GM12878 (cell line): ENCODE results near the gene GOSR1. TPM values are rescaled to one million over a fixed set of nuclear protein-coding genes. Genes with fewer than 3 reads are reported as not detected.

Source experiments
- ATAC-seq: fragments of 200-7000 bp; cut with Tn5 transposase; 3 replicates; pipeline ENCODE4 v1.9.1; 2020; ENCODE audit warnings: mild to moderate bottlenecking, moderate library complexity
- BruUV-seq: library from RNA; stranded (reverse); fragments of 400-500 nt; replicated peaks from 2 replicates; lab custom pipeline; 2021; lab: Mats Ljungman, UMichigan
- CTCF ChIA-PET: fragments of 300-600 bp; sonication (Branson Sonifier 250); formaldehyde crosslinking; extraction: SDS; loops from one replicate; lab custom pipeline; 2021; ENCODE audit warnings: inconsistent platforms; lab: Yijun Ruan, JAX
- POLR2A ChIA-PET: fragments of 350-600 bp; formaldehyde crosslinking; extraction: SDS; loops from one replicate; lab custom pipeline; 2021; ENCODE audit warnings: inconsistent platforms; lab: Charles Lee
- RAD21 ChIA-PET: fragments of 300-600 bp; sonication (Branson Sonifier 250); formaldehyde crosslinking; loops from one replicate; lab custom pipeline; 2023; ENCODE audit warnings: antibody characterized with exemption; ENCODE audit not compliant: unreplicated experiment; lab: Charles Lee
- SMC1A ChIA-PET: fragments of 300-600 bp; sonication (Branson Sonifier 250); formaldehyde crosslinking; loops from one replicate; lab custom pipeline; 2023; ENCODE audit not compliant: unreplicated experiment, uncharacterized antibody; lab: Charles Lee
- DNase-seq: peaks from one replicate; pipeline ENCODE4 v3.0.0-alpha.2; 2011; ENCODE audit warnings: low read depth, low spot score
- FAIRE-seq: peaks from 3 replicates; lab custom pipeline; 2011; peaks lifted over from hg19 to GRCh38; lab: Jason Lieb, UNC
- H2AFZ ChIP-seq: 2 replicates; pipeline ENCODE4 v1.6.0; 2011; ENCODE audit warnings: low read depth, low read length, control low read depth; ENCODE audit not compliant: control insufficient read depth
- H3K27ac ChIP-seq: 2 replicates; pipeline ENCODE4 v1.5.1; 2011; ENCODE audit warnings: control low read depth; ENCODE audit not compliant: control insufficient read depth, insufficient read depth
- H3K27me3 ChIP-seq, 2 experiments: replicated peaks in 1 of 2; 2 replicates each; pipeline versions ENCODE4 v1.6.0 to v1.6.1; 2011; ENCODE audit warnings: low read length in 1 of 2; ENCODE audit not compliant: control insufficient read depth in 2 of 2, insufficient read depth in 2 of 2
- H3K36me3 ChIP-seq, 2 experiments: 2 replicates each; pipeline ENCODE4 v1.5.1; 2011; ENCODE audit warnings: low read length in 1 of 2; ENCODE audit not compliant: control insufficient read depth in 2 of 2, insufficient read depth in 2 of 2
- H3K4me1 ChIP-seq: 2 replicates; pipeline ENCODE4 v1.6.1; 2011; ENCODE audit warnings: mild to moderate bottlenecking, low read length, moderate library complexity, mixed read lengths; ENCODE audit not compliant: control insufficient read depth, insufficient read depth
- H3K4me2 ChIP-seq: 2 replicates; pipeline ENCODE4 v1.6.0; 2011; ENCODE audit warnings: control low read depth; ENCODE audit not compliant: control insufficient read depth, insufficient read depth
- H3K4me3 ChIP-seq: fragments of 200-600 bp; sonication (generic); 2 replicates; pipeline ENCODE4 v1.5.1; 2016
- H3K79me2 ChIP-seq: 2 replicates; pipeline ENCODE4 v1.6.0; 2011; ENCODE audit warnings: low read length; ENCODE audit not compliant: control insufficient read depth, insufficient read depth
- H3K9ac ChIP-seq: 2 replicates; pipeline ENCODE4 v1.8.0; 2011; ENCODE audit warnings: low read length, control low read depth, mixed read lengths; ENCODE audit not compliant: control insufficient read depth, insufficient read depth
- H3K9me3 ChIP-seq: replicated peaks from 3 replicates; pipeline ENCODE4 v1.5.1; 2011; ENCODE audit warnings: mild to moderate bottlenecking, low read length; ENCODE audit not compliant: control insufficient read depth, insufficient read depth
- H4K20me1 ChIP-seq: 2 replicates; pipeline ENCODE4 v1.6.0; 2011; ENCODE audit not compliant: control insufficient read depth, insufficient read depth
- BRCA1 ChIP-seq: IDR thresholded peaks from 2 replicates; pipeline ENCODE4 v1.6.1; 2011; ENCODE audit warnings: low read depth, low read length, improper control_type of control experiment
- CBX5 ChIP-seq: sonication (generic); IDR thresholded peaks from 2 replicates; pipeline ENCODE4 v1.6.1; 2016; ENCODE audit warnings: low read depth, moderate library complexity, mild to moderate bottlenecking, inconsistent platforms
- CUX1 ChIP-seq: IDR thresholded peaks from 2 replicates; pipeline ENCODE4 v1.6.1; 2012; ENCODE audit warnings: improper control_type of control experiment, low read depth, low read length; ENCODE audit not compliant: insufficient replicate concordance
- EZH2 ChIP-seq: IDR thresholded peaks from 2 replicates; pipeline ENCODE4 v1.6.1; 2012; ENCODE audit warnings: low read depth, mild to moderate bottlenecking, control low read depth, inconsistent platforms, low read length, borderline replicate concordance; ENCODE audit not compliant: control insufficient read depth
- GABPA ChIP-seq: IDR thresholded peaks from 2 replicates; pipeline ENCODE4 v1.6.1; 2014; ENCODE audit warnings: antibody characterized with exemption, low read depth, mild to moderate bottlenecking, inconsistent platforms
- IRF3 ChIP-seq: fragments of 450-650 bp; IDR thresholded peaks from 2 replicates; pipeline ENCODE4 v1.6.1; 2014; ENCODE audit warnings: mild to moderate bottlenecking
- MEF2A ChIP-seq: IDR thresholded peaks from 2 replicates; pipeline ENCODE4 v1.6.1; 2011; ENCODE audit warnings: low read depth, mild to moderate bottlenecking, low read length, moderate library complexity; ENCODE audit not compliant: insufficient read depth
- MTA3 ChIP-seq: IDR thresholded peaks from 2 replicates; pipeline ENCODE4 v1.6.1; 2012; ENCODE audit warnings: low read length, inconsistent platforms, borderline replicate concordance
- MYC ChIP-seq: IDR thresholded peaks from 2 replicates; pipeline ENCODE4 v1.6.1; 2011; ENCODE audit warnings: mild to moderate bottlenecking, low read length, moderate library complexity, inconsistent platforms; ENCODE audit not compliant: insufficient read depth, insufficient replicate concordance, insufficient read length, severe bottlenecking
- NFXL1 ChIP-seq: fragments of 450-650 bp; IDR thresholded peaks from 2 replicates; pipeline ENCODE4 v1.6.1; 2017; ENCODE audit warnings: antibody characterized with exemption, mild to moderate bottlenecking, borderline replicate concordance
- RAD51 ChIP-seq: fragments of 450-650 bp; IDR thresholded peaks from 2 replicates; pipeline ENCODE4 v1.6.1; 2016; ENCODE audit warnings: moderate library complexity, mild to moderate bottlenecking, inconsistent platforms
- RFX5 ChIP-seq: IDR thresholded peaks from 2 replicates; pipeline ENCODE4 v1.6.1; 2011; ENCODE audit warnings: low read depth, low read length, improper control_type of control experiment
- SKIL ChIP-seq: fragments of 450-650 bp; IDR thresholded peaks from 2 replicates; pipeline ENCODE4 v1.6.1; 2017; ENCODE audit warnings: mild to moderate bottlenecking, low read depth, inconsistent platforms; ENCODE audit not compliant: poor library complexity, severe bottlenecking
- STAT3 ChIP-seq: IDR thresholded peaks from 2 replicates; pipeline ENCODE4 v1.6.1; 2011; ENCODE audit warnings: low read depth, low read length, improper control_type of control experiment
- ZNF622 ChIP-seq: fragments of 450-650 bp; IDR thresholded peaks from 2 replicates; pipeline ENCODE4 v1.6.1; 2017; ENCODE audit warnings: mild to moderate bottlenecking, inconsistent platforms
- ZZZ3 ChIP-seq: IDR thresholded peaks from 2 replicates; pipeline ENCODE4 v1.6.1; 2011; ENCODE audit warnings: low read depth; ENCODE audit not compliant: control insufficient read depth, insufficient read length
- whole genome bisulfite sequencing: methylation state at CpG from one replicate; pipeline ENCODE4 v1.1.6; 2016; ENCODE audit warnings: low lambda C conversion rate; ENCODE audit not compliant: insufficient replicate concordance, insufficient coverage; ENCODE audit errors: missing lambda C conversion rate; 5-methylcytosine and 5-hydroxymethylcytosine counted together
- in situ Hi-C: fragments of 300-500 bp; cut with MboI; formaldehyde crosslinking; loops from 9 replicates; pipeline ENCODE4 v1.14.3; 2018; ENCODE audit warnings: mixed read lengths
- intact Hi-C: fragments of 100-400 bp; cut with micrococcal nuclease; formaldehyde crosslinking; loops from one replicate; pipeline ENCODE4 v1.14.2; 2022; ENCODE audit not compliant: unreplicated experiment
- polyA plus RNA-seq, 11 experiments: library from polyadenylated mRNA; depleted of rRNA in 4 of 11; unstranded in 6 of 11; stranded (reverse) in 5 of 11; fragments of >200 nt; fragmentation: Nextera tagmentation in 4 of 11; fragmentation: Illumina TruSeq in 1 of 11; extraction: Ambion mirVana in 4 of 11; extraction: Trizol in 1 of 11; gene quantifications; 1 replicate in 1 of 11; 2 replicates in 10 of 11; pipeline versions ENCODE4 v1.2.1 to v1.2.3, GENCODE V29; 2011 to 2016; ENCODE audit warnings: inconsistent platforms in 2 of 11, missing spikeins in 2 of 11, low read depth in 1 of 11
- total RNA-seq, 4 experiments: library from RNA; depleted of rRNA in 3 of 4; stranded (reverse); fragments of >200 nt in 3 of 4; fragmentation: Illumina TruSeq in 1 of 4; extraction: Trizol in 1 of 4; gene quantifications; 2 replicates each; pipeline versions ENCODE4 v1.2.1 to v1.2.3, GENCODE V29; 2013 to 2021

The GOSR1 gene
- total and polyA plus RNA-seq, 10 of the 15 experiments (the other 5 are each of a cell fraction or from before 2014, with no cell fraction given): 21.4 to 99.3 (median 42.9) TPM

GRCh38 chr17:30547778-30548573, 70.8 kb downstream of the GOSR1 start:
- WGBS: 73% methylated on average over 15 of the region's 15 CpGs
- intact Hi-C loops: loop anchor here (5.0 kb wide), 1 partner anchor 54 kb away; no protein-coding TSS in a partner anchor
- no peak for TF ChIP-seq NFXL1
- TF ChIP-seq CUX1: no peak
- TF ChIP-seq STAT3: no peak
- no peak for TF ChIP-seq MYC
- no peak for TF ChIP-seq MEF2A
- no peak for TF ChIP-seq CBX5
- TF ChIP-seq GABPA: no peak
- TF ChIP-seq RAD51: no peak
- TF ChIP-seq ZZZ3: no peak
- TF ChIP-seq RFX5: no peak
- no peak for TF ChIP-seq ZNF622
- TF ChIP-seq SKIL: no peak
- no peak for TF ChIP-seq IRF3
- no peak for TF ChIP-seq EZH2
- no peak for TF ChIP-seq MTA3
- no peak for TF ChIP-seq BRCA1

More at GRCh38 chr17:30547778-30548573, 70.8 kb downstream of the GOSR1 start:
- FAIRE-seq: no peak
- Histone ChIP-seq H3K4me2 (no peak overlapping the region), H4K20me1 (no peaks in the 10 kb centered on the region), H2AFZ (no peak overlapping the region), H3K4me1 (peaks cover 10% of the 10 kb centered on the region), H3K4me3 (no peak overlapping the region), H3K36me3 (no peaks in the 10 kb centered on the region), H3K9ac (no peak overlapping the region), H3K27ac (no peak overlapping the region), H3K79me2 (no peaks in the 10 kb centered on the region), H3K9me3 (no peaks in the 10 kb centered on the region), H3K27me3 (no peaks in the 10 kb centered on the region; a peak in 1 of 4 replicates)
- DNase-seq: no peak
- no peak for ATAC-seq
- SMC1A ChIA-PET: no interaction called here
- no TSS peak for BruUV-seq
- RAD21 ChIA-PET: no interaction called here
- CTCF ChIA-PET: no interaction called here
- in situ Hi-C loops: no loop called here
- POLR2A ChIA-PET: no interaction called here
